GM12878 (cell line): ENCODE measurements around the gene CATSPERD. TPM values are rescaled to one million over a fixed set of nuclear protein-coding genes. Genes with fewer than 3 reads are reported as not detected.

Experiments used
- ATAC-seq: fragments of 200-7000 bp; cut with Tn5 transposase; 3 replicates; pipeline ENCODE4 v1.9.1; 2020; ENCODE audit warnings: mild to moderate bottlenecking, moderate library complexity
- BruUV-seq: library from RNA; stranded (reverse); fragments of 400-500 nt; replicated peaks from 2 replicates; lab custom pipeline; 2021; lab: Mats Ljungman, UMichigan
- CTCF ChIA-PET: fragments of 300-600 bp; sonication (Branson Sonifier 250); formaldehyde crosslinking; extraction: SDS; loops from one replicate; lab custom pipeline; 2021; ENCODE audit warnings: inconsistent platforms; lab: Yijun Ruan, JAX
- POLR2A ChIA-PET: fragments of 350-600 bp; formaldehyde crosslinking; extraction: SDS; loops from one replicate; lab custom pipeline; 2021; ENCODE audit warnings: inconsistent platforms; lab: Charles Lee
- RAD21 ChIA-PET: fragments of 300-600 bp; sonication (Branson Sonifier 250); formaldehyde crosslinking; loops from one replicate; lab custom pipeline; 2023; ENCODE audit warnings: antibody characterized with exemption; ENCODE audit not compliant: unreplicated experiment; lab: Charles Lee
- SMC1A ChIA-PET: fragments of 300-600 bp; sonication (Branson Sonifier 250); formaldehyde crosslinking; loops from one replicate; lab custom pipeline; 2023; ENCODE audit not compliant: unreplicated experiment, uncharacterized antibody; lab: Charles Lee
- DNase-seq: peaks from one replicate; pipeline ENCODE4 v3.0.0-alpha.2; 2011; ENCODE audit warnings: low read depth, low spot score
- FAIRE-seq: peaks from 3 replicates; lab custom pipeline; 2011; peaks lifted over from hg19 to GRCh38; lab: Jason Lieb, UNC
- H2AFZ ChIP-seq: 2 replicates; pipeline ENCODE4 v1.6.0; 2011; ENCODE audit warnings: low read depth, low read length, control low read depth; ENCODE audit not compliant: control insufficient read depth
- H3K27ac ChIP-seq: 2 replicates; pipeline ENCODE4 v1.5.1; 2011; ENCODE audit warnings: control low read depth; ENCODE audit not compliant: control insufficient read depth, insufficient read depth
- H3K27me3 ChIP-seq, 2 experiments: replicated peaks in 1 of 2; 2 replicates each; pipeline versions ENCODE4 v1.6.0 to v1.6.1; 2011; ENCODE audit warnings: low read length in 1 of 2; ENCODE audit not compliant: control insufficient read depth in 2 of 2, insufficient read depth in 2 of 2
- H3K36me3 ChIP-seq, 2 experiments: 2 replicates each; pipeline ENCODE4 v1.5.1; 2011; ENCODE audit warnings: low read length in 1 of 2; ENCODE audit not compliant: control insufficient read depth in 2 of 2, insufficient read depth in 2 of 2
- H3K4me1 ChIP-seq: 2 replicates; pipeline ENCODE4 v1.6.1; 2011; ENCODE audit warnings: mild to moderate bottlenecking, low read length, moderate library complexity, mixed read lengths; ENCODE audit not compliant: control insufficient read depth, insufficient read depth
- H3K4me2 ChIP-seq: 2 replicates; pipeline ENCODE4 v1.6.0; 2011; ENCODE audit warnings: control low read depth; ENCODE audit not compliant: control insufficient read depth, insufficient read depth
- H3K4me3 ChIP-seq: fragments of 200-600 bp; sonication (generic); 2 replicates; pipeline ENCODE4 v1.5.1; 2016
- H3K79me2 ChIP-seq: 2 replicates; pipeline ENCODE4 v1.6.0; 2011; ENCODE audit warnings: low read length; ENCODE audit not compliant: control insufficient read depth, insufficient read depth
- H3K9ac ChIP-seq: 2 replicates; pipeline ENCODE4 v1.8.0; 2011; ENCODE audit warnings: low read length, control low read depth, mixed read lengths; ENCODE audit not compliant: control insufficient read depth, insufficient read depth
- H3K9me3 ChIP-seq: replicated peaks from 3 replicates; pipeline ENCODE4 v1.5.1; 2011; ENCODE audit warnings: mild to moderate bottlenecking, low read length; ENCODE audit not compliant: control insufficient read depth, insufficient read depth
- H4K20me1 ChIP-seq: 2 replicates; pipeline ENCODE4 v1.6.0; 2011; ENCODE audit not compliant: control insufficient read depth, insufficient read depth
- CREB1 ChIP-seq: IDR thresholded peaks from 2 replicates; pipeline ENCODE4 v1.6.1; 2012; ENCODE audit warnings: low read depth, mild to moderate bottlenecking, inconsistent platforms
- CREM ChIP-seq: IDR thresholded peaks from 2 replicates; pipeline ENCODE4 v1.6.1; 2014; ENCODE audit warnings: antibody characterized with exemption, low read depth
- FOS ChIP-seq: IDR thresholded peaks from 3 replicates; pipeline ENCODE4 v1.6.1; 2011; ENCODE audit warnings: borderline replicate concordance; ENCODE audit not compliant: insufficient read length; ENCODE audit errors: extremely low read depth
- FOXK2 ChIP-seq: fragments of 450-650 bp; IDR thresholded peaks from 2 replicates; pipeline ENCODE4 v1.6.1; 2017; ENCODE audit warnings: mild to moderate bottlenecking, moderate library complexity
- JUNB ChIP-seq: IDR thresholded peaks from 2 replicates; pipeline ENCODE4 v1.6.1; 2016; ENCODE audit warnings: antibody characterized with exemption, mild to moderate bottlenecking
- MTA3 ChIP-seq: IDR thresholded peaks from 2 replicates; pipeline ENCODE4 v1.6.1; 2012; ENCODE audit warnings: low read length, inconsistent platforms, borderline replicate concordance
- NR2F1 ChIP-seq: fragments of 450-650 bp; conservative IDR thresholded peaks from 2 replicates; pipeline ENCODE4 v1.6.1; 2017; ENCODE audit warnings: mild to moderate bottlenecking
- RCOR1 ChIP-seq: conservative IDR thresholded peaks from 2 replicates; pipeline ENCODE4 v1.6.1; 2012; ENCODE audit warnings: low read depth, low read length, improper control_type of control experiment
- RELA ChIP-seq: fragments of 450-650 bp; IDR thresholded peaks from 2 replicates; pipeline ENCODE4 v1.8.0; 2014; ENCODE audit warnings: borderline replicate concordance; ENCODE audit not compliant: partially characterized antibody
- SP1 ChIP-seq: IDR thresholded peaks from one replicate; pipeline ENCODE4 v1.6.1; 2011; ENCODE audit warnings: low read depth, low read length
- SRF ChIP-seq, 2 experiments: IDR thresholded peaks; 2 replicates each; pipeline ENCODE4 v1.6.1; 2011; ENCODE audit warnings: low read depth in 2 of 2, low read length in 2 of 2, mild to moderate bottlenecking in 1 of 2, moderate library complexity in 1 of 2
- ZNF217 ChIP-seq: fragments of 450-650 bp; IDR thresholded peaks from 2 replicates; pipeline ENCODE4 v1.6.1; 2017; ENCODE audit warnings: antibody characterized with exemption, mild to moderate bottlenecking
- ZZZ3 ChIP-seq: IDR thresholded peaks from 2 replicates; pipeline ENCODE4 v1.6.1; 2011; ENCODE audit warnings: low read depth; ENCODE audit not compliant: control insufficient read depth, insufficient read length
- WGBS: methylation state at CpG from one replicate; pipeline ENCODE4 v1.1.6; 2016; ENCODE audit warnings: low lambda C conversion rate; ENCODE audit not compliant: insufficient replicate concordance, insufficient coverage; ENCODE audit errors: missing lambda C conversion rate; 5-methylcytosine and 5-hydroxymethylcytosine counted together
- in situ Hi-C: fragments of 300-500 bp; cut with MboI; formaldehyde crosslinking; loops from 9 replicates; pipeline ENCODE4 v1.14.3; 2018; ENCODE audit warnings: mixed read lengths
- intact Hi-C: fragments of 100-400 bp; cut with micrococcal nuclease; formaldehyde crosslinking; loops from one replicate; pipeline ENCODE4 v1.14.2; 2022; ENCODE audit not compliant: unreplicated experiment
- polyA plus RNA-seq, 11 experiments: library from polyadenylated mRNA; depleted of rRNA in 4 of 11; unstranded in 6 of 11; stranded (reverse) in 5 of 11; fragments of >200 nt; fragmentation: Nextera tagmentation in 4 of 11; fragmentation: Illumina TruSeq in 1 of 11; extraction: Ambion mirVana in 4 of 11; extraction: Trizol in 1 of 11; gene quantifications; 1 replicate in 1 of 11; 2 replicates in 10 of 11; pipeline versions ENCODE4 v1.2.1 to v1.2.3, GENCODE V29; 2011 to 2016; ENCODE audit warnings: inconsistent platforms in 2 of 11, missing spikeins in 2 of 11, low read depth in 1 of 11
- total RNA-seq, 4 experiments: library from RNA; depleted of rRNA in 3 of 4; stranded (reverse); fragments of >200 nt in 3 of 4; fragmentation: Illumina TruSeq in 1 of 4; extraction: Trizol in 1 of 4; gene quantifications; 2 replicates each; pipeline versions ENCODE4 v1.2.1 to v1.2.3, GENCODE V29; 2013 to 2021
- TF ChIP-seq, protein P1 (sequence below): IDR thresholded peaks from 2 replicates; pipeline ENCODE4 v1.6.1; 2012; ENCODE audit warnings: low read length, inconsistent platforms
- TF ChIP-seq, protein P2 (sequence below): fragments of 450-650 bp; IDR thresholded peaks from 2 replicates; pipeline ENCODE4 v1.6.1; 2014; ENCODE audit warnings: mild to moderate bottlenecking

Gene CATSPERD
- total and polyA plus RNA-seq, 10 of the 15 experiments (the other 5 are each of a cell fraction or from before 2014, with no cell fraction given) = 0.02 to 0.38 (median 0.11) TPM; not detected in 5

GRCh38 chr19:5818594-5818993 is 98.2 kb downstream of the CATSPERD start:
- Histone ChIP-seq H2AFZ (no peak overlapping the region), H3K4me3 (no peak overlapping the region), H3K4me2 (no peak overlapping the region), H3K4me1 (no peaks in the 10 kb centered on the region), H3K27ac (no peak overlapping the region), H4K20me1 (no peaks in the 10 kb centered on the region), H3K9me3 (no peaks in the 10 kb centered on the region), H3K36me3 (no peaks in the 10 kb centered on the region), H3K79me2 (no peaks in the 10 kb centered on the region), H3K9ac (no peak overlapping the region), H3K27me3 (no peaks in the 10 kb centered on the region)
- WGBS = 95% methylated on average over 4 of the region's 10 CpGs
- ChIA-PET POLR2A (no interaction called here), CTCF (no interaction called here), RAD21 (no interaction called here), SMC1A (no interaction called here)
- TF ChIP-seq ZZZ3 (no peak), FOXK2 (no peak), MTA3 (no peak), SRF (IDR thresholded peaks at IDR 0.05; ENCODE audit: low read depth in 2 of 2, low read length in 2 of 2) (no peak), SP1 (no peak), ZNF217 (no peak), CREM (no peak), FOS (no peak), RCOR1 (no peak), CREB1 (no peak), JUNB (no peak), RELA (no peak), NR2F1 (no peak)
- TF ChIP-seq, protein P1, sequence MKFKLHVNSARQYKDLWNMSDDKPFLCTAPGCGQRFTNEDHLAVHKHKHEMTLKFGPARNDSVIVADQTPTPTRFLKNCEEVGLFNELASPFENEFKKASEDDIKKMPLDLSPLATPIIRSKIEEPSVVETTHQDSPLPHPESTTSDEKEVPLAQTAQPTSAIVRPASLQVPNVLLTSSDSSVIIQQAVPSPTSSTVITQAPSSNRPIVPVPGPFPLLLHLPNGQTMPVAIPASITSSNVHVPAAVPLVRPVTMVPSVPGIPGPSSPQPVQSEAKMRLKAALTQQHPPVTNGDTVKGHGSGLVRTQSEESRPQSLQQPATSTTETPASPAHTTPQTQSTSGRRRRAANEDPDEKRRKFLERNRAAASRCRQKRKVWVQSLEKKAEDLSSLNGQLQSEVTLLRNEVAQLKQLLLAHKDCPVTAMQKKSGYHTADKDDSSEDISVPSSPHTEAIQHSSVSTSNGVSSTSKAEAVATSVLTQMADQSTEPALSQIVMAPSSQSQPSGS = no peak
- TF ChIP-seq, protein P2, sequence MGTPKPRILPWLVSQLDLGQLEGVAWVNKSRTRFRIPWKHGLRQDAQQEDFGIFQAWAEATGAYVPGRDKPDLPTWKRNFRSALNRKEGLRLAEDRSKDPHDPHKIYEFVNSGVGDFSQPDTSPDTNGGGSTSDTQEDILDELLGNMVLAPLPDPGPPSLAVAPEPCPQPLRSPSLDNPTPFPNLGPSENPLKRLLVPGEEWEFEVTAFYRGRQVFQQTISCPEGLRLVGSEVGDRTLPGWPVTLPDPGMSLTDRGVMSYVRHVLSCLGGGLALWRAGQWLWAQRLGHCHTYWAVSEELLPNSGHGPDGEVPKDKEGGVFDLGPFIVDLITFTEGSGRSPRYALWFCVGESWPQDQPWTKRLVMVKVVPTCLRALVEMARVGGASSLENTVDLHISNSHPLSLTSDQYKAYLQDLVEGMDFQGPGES = no peak
- in situ Hi-C loops = no loop called here
- DNase-seq = no peak
- no peak for FAIRE-seq
- BruUV-seq = no TSS peak
- intact Hi-C loops = no loop called here
- ATAC-seq = no peak
